Measurements from ENCODE around the gene MLEC. TPM values are rescaled to one million over a fixed set of nuclear protein-coding genes. Genes with fewer than 3 reads are reported as not detected.
A peak's percentile ranks its signal among the peaks of the same experiment; 100 is the strongest.

The MLEC gene
- total RNA-seq, 1 experiment from 2014 or later = 181 TPM

DNA sequence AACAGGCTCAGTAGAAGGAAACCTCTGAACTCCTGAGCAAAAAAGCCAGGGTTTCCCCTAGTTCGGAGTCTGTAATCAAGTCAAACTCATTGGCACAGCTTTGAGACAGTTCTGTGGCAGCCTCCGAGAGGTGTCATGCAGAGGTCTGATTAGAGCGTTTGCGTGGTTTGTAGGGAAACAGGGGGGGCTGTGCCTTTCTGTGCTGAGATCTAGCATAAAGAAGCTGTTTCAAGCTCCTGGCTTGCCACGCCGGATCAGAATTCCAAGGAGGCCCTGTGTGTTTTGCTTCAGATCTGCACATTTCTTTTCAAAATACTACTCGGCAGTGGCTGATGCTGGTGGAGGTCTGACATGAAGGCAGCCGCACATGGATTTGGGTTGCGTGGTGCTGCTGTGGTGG, 44.8 kb upstream of the MLEC start:
- H2BK15ac ChIP-seq (ENCODE audit: low read depth, low read length) = no peak overlapping the region
- Mint-ChIP-seq H3K4me1 (peaks cover 10 to 11% of the 10 kb centered on the region in 2 experiments), H3K36me3 (ENCODE audit: insufficient read depth in 1 of 3, low read depth in 3 of 3) (no peaks in the 10 kb centered on the region), H3K27me3 (ENCODE audit: low read depth) (peaks cover 52% of the 10 kb centered on the region), H3K4me3 (peak overlapping the region; percentile 21 to 91; a peak in 3 of 5 replicates), H3K9me3 (no peaks in the 10 kb centered on the region), H3K27ac (no peak overlapping the region)
- H3K23ac ChIP-seq (ENCODE audit: insufficient read length, low read depth, low read length) = no peak overlapping the region
- no peak overlapping the region for H2AK5ac ChIP-seq (ENCODE audit: insufficient read length, low read length)
- H4K8ac ChIP-seq (replicated peaks; ENCODE audit: insufficient read length, low read depth, low read length) = no peak overlapping the region
- H2BK12ac ChIP-seq (ENCODE audit: insufficient read length, low read depth, low read length) = no peak overlapping the region
- H3K4me1 ChIP-seq (ENCODE audit: insufficient read depth, low read length) = peaks cover 3% of the 10 kb centered on the region; the same call in 1 of the 2 replicates
- no peak overlapping the region for H3K4ac ChIP-seq (ENCODE audit: low read depth, low read length)
- H2BK120ac ChIP-seq (ENCODE audit: low read depth, low read length, poor library complexity, severe bottlenecking) = no peak overlapping the region
- no peak overlapping the region for H2BK5ac ChIP-seq (ENCODE audit: insufficient read length, low read length)
- no peak overlapping the region for H3K18ac ChIP-seq (ENCODE audit: insufficient read length, low read depth, low read length)
- DNase-seq = no peak
- WGBS (ENCODE audit: extremely low coverage, insufficient read length, low lambda C conversion rate) = no CpG with 5 or more reads among the region's 9 CpGs
- peak overlapping the region; percentile 14 for H3K4me2 ChIP-seq (ENCODE audit: insufficient read depth, insufficient read length, low read length)
- H3T11ph ChIP-seq (ENCODE audit: low read length) = no peak overlapping the region
- H4K20me1 ChIP-seq (ENCODE audit: control insufficient read depth, insufficient read depth, insufficient read length) = no peaks in the 10 kb centered on the region
- H3K9me3 ChIP-seq (ENCODE audit: control insufficient read depth, low read depth, low read length) = no peaks in the 10 kb centered on the region
- H3K79me1 ChIP-seq (ENCODE audit: insufficient read depth, low read depth, low read length, poor library complexity, severe bottlenecking) = no peaks in the 10 kb centered on the region
- H4K91ac ChIP-seq (ENCODE audit: insufficient read length, low read depth, low read length) = no peak overlapping the region
- no peak overlapping the region for H2BK20ac ChIP-seq (ENCODE audit: low read depth, low read length, poor library complexity, severe bottlenecking)
- no peak overlapping the region for H3K56ac ChIP-seq (ENCODE audit: insufficient read length, low read depth, low read length)
- H3K79me2 ChIP-seq (ENCODE audit: insufficient read depth, low read length) = no peaks in the 10 kb centered on the region
- no peak overlapping the region for H3K9ac ChIP-seq (ENCODE audit: extremely low read depth, insufficient read length, low read length)
- TF ChIP-seq, protein P1, sequence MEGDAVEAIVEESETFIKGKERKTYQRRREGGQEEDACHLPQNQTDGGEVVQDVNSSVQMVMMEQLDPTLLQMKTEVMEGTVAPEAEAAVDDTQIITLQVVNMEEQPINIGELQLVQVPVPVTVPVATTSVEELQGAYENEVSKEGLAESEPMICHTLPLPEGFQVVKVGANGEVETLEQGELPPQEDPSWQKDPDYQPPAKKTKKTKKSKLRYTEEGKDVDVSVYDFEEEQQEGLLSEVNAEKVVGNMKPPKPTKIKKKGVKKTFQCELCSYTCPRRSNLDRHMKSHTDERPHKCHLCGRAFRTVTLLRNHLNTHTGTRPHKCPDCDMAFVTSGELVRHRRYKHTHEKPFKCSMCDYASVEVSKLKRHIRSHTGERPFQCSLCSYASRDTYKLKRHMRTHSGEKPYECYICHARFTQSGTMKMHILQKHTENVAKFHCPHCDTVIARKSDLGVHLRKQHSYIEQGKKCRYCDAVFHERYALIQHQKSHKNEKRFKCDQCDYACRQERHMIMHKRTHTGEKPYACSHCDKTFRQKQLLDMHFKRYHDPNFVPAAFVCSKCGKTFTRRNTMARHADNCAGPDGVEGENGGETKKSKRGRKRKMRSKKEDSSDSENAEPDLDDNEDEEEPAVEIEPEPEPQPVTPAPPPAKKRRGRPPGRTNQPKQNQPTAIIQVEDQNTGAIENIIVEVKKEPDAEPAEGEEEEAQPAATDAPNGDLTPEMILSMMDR (conservative IDR thresholded peaks at IDR 0.05) = no peak
- H3K27ac ChIP-seq (ENCODE audit: insufficient read length, low read depth, low read length) = no peak overlapping the region
- no peak overlapping the region for H4K5ac ChIP-seq (ENCODE audit: insufficient read length, low read depth, low read length)
- no peak overlapping the region for H2AFZ ChIP-seq (ENCODE audit: low read length)
- H3K23me2 ChIP-seq (ENCODE audit: insufficient read length, low read depth, low read length, poor library complexity, severe bottlenecking) = peaks cover 11% of the 10 kb centered on the region
- no peak overlapping the region for H3K14ac ChIP-seq (ENCODE audit: insufficient read depth, low read length)
- H3K27me3 ChIP-seq (ENCODE audit: insufficient read depth, low read length) = no peaks in the 10 kb centered on the region; the same call in 1 of the 2 replicates
